HepG2 (cell line): ENCODE results near the gene EVA1A. TPM values are rescaled to one million over a fixed set of nuclear protein-coding genes. Genes with fewer than 3 reads are reported as not detected.

Experiments
- ATF1 ChIP-seq: IDR thresholded peaks from 2 replicates; pipeline ENCODE4 v1.6.1; 2016; ENCODE audit warnings: mild to moderate bottlenecking, control low read depth
- ATF3 ChIP-seq: sonication (generic); formaldehyde crosslinking; IDR thresholded peaks from 2 replicates; pipeline ENCODE4 v1.4.0; 2020; ENCODE audit warnings: missing genetic modification reagents
- BHLHE40 ChIP-seq: IDR thresholded peaks from 2 replicates; pipeline ENCODE4 v1.6.1; 2011; ENCODE audit warnings: low read length, improper control_type of control experiment
- CHD4 ChIP-seq: fragments of 200-600 bp; sonication (generic); IDR thresholded peaks from 2 replicates; pipeline ENCODE4 v1.7.0; 2017; ENCODE audit warnings: mild to moderate bottlenecking, low read length, borderline replicate concordance
- GFI1 ChIP-seq: sonication (generic); formaldehyde crosslinking; IDR thresholded peaks from 2 replicates; pipeline ENCODE4 v1.5.0; 2020; ENCODE audit warnings: missing genetic modification reagents, mild to moderate bottlenecking, borderline replicate concordance
- MYNN ChIP-seq: sonication (generic); formaldehyde crosslinking; IDR thresholded peaks from 2 replicates; pipeline ENCODE4 v1.4.0; 2020; ENCODE audit warnings: mild to moderate bottlenecking, low read depth, missing genetic modification reagents
- NFKB2 ChIP-seq: sonication (generic); formaldehyde crosslinking; IDR thresholded peaks from 2 replicates; pipeline ENCODE4 v1.4.0; 2020; ENCODE audit warnings: missing genetic modification reagents, borderline replicate concordance
- NR2F6 ChIP-seq, 2 experiments: IDR thresholded peaks; 2 replicates each; pipeline ENCODE4 v1.6.1; 2016; ENCODE audit warnings: antibody characterized with exemption in 1 of 2, mild to moderate bottlenecking in 1 of 2
- PCBP2 ChIP-seq: fragments of 200-400 bp; formaldehyde crosslinking; optimal IDR thresholded peaks from 2 replicates; pipeline ENCODE3; 2018; ENCODE audit warnings: low read length, low read depth; ENCODE audit not compliant: poor library complexity, severe bottlenecking
- SRY ChIP-seq: sonication (generic); formaldehyde crosslinking; IDR thresholded peaks from 2 replicates; pipeline ENCODE4 v1.8.0; 2022; ENCODE audit warnings: mild to moderate bottlenecking, missing genetic modification reagents
- TFDP1 ChIP-seq: IDR thresholded peaks from 2 replicates; pipeline ENCODE4 v1.6.1; 2016; ENCODE audit warnings: missing compliant biosample characterization, missing genetic modification reagents, borderline replicate concordance
- TFDP2 ChIP-seq: sonication (generic); formaldehyde crosslinking; IDR thresholded peaks from 2 replicates; pipeline ENCODE4 v1.4.0; 2020; ENCODE audit warnings: missing genetic modification reagents
- ZFP41 ChIP-seq: sonication (generic); formaldehyde crosslinking; IDR thresholded peaks from 2 replicates; pipeline ENCODE4 v1.4.0; 2020; ENCODE audit warnings: mild to moderate bottlenecking, missing genetic modification reagents, borderline replicate concordance
- ZHX1 ChIP-seq: sonication (generic); formaldehyde crosslinking; IDR thresholded peaks from 2 replicates; pipeline ENCODE4 v1.8.1; 2022; ENCODE audit warnings: low read depth, mild to moderate bottlenecking, missing genetic modification reagents
- ZNF274 ChIP-seq: sonication (generic); formaldehyde crosslinking; IDR thresholded peaks from 2 replicates; pipeline ENCODE4 v1.5.1; 2020; ENCODE audit warnings: mild to moderate bottlenecking, missing genetic modification reagents
- ZNF362 ChIP-seq: sonication (generic); formaldehyde crosslinking; IDR thresholded peaks from 2 replicates; pipeline ENCODE4 v1.4.0; 2020; ENCODE audit warnings: missing genetic modification reagents, mild to moderate bottlenecking, borderline replicate concordance
- ZNF501 ChIP-seq: sonication (generic); formaldehyde crosslinking; IDR thresholded peaks from 2 replicates; pipeline ENCODE4 v1.5.1; 2020; ENCODE audit warnings: mild to moderate bottlenecking, moderate library complexity, missing genetic modification reagents
- ZNF691 ChIP-seq: sonication (generic); formaldehyde crosslinking; IDR thresholded peaks from 2 replicates; pipeline ENCODE4 v1.4.0; 2020; ENCODE audit warnings: missing genetic modification reagents, low read depth, mild to moderate bottlenecking, borderline replicate concordance
- ZNF761 ChIP-seq: sonication (generic); formaldehyde crosslinking; conservative IDR thresholded peaks from 2 replicates; pipeline ENCODE4 v1.4.0; 2020; ENCODE audit warnings: mild to moderate bottlenecking, missing genetic modification reagents
- ZNF768 ChIP-seq: sonication (generic); formaldehyde crosslinking; IDR thresholded peaks from 2 replicates; pipeline ENCODE4 v1.4.0; 2020; ENCODE audit warnings: missing genetic modification reagents
- polyA plus RNA-seq, 8 experiments: library from polyadenylated mRNA; depleted of rRNA in 3 of 8; stranded (reverse) in 7 of 8; unstranded in 1 of 8; fragments of >200 nt; fragmentation: Illumina TruSeq in 4 of 8; extraction: Trizol in 4 of 8; gene quantifications; 2 replicates each; pipeline versions ENCODE4 v1.2.1 to v1.2.3, GENCODE V29; 2011 to 2016; ENCODE audit warnings: low read depth in 4 of 8, missing spikeins in 1 of 8, mixed read lengths in 1 of 8; ENCODE audit not compliant: insufficient read depth in 1 of 8
- total RNA-seq, 5 experiments: library from RNA; depleted of rRNA; stranded (reverse); fragments of >200 nt; fragmentation: Illumina TruSeq; extraction: Trizol; gene quantifications; 2 replicates each; pipeline ENCODE4 v1.2.3, GENCODE V29; 2016; ENCODE audit warnings: low read depth in 1 of 5

EVA1A gene
- total and polyA plus RNA-seq, 2 of the 13 experiments (the other 11 are each of a cell fraction or from before 2014, with no cell fraction given): 57.5 to 57.8 TPM

GRCh38 chr2:75518638-75519465 is 41.9 kb downstream of the EVA1A start (continued):
- TF ChIP-seq ZHX1 (CRISPR knock-in tag) (0 out of 2 replicates have a peak, but pooled peaks have one; percentile 11), ZNF501 (CRISPR knock-in tag) (peak; percentile 76), ZNF761 (CRISPR knock-in tag) (no peak), ATF3 (CRISPR knock-in tag) (0 out of 2 replicates have a peak, but pooled peaks have one; percentile 13), ZNF691 (CRISPR knock-in tag) (no peak), NR2F6 (IDR thresholded peaks at IDR 0.05) (no peak), NR2F6 (CRISPR knock-in tag; IDR thresholded peaks at IDR 0.05) (peak; percentile 40; the same call in 1 of the 2 replicates), BHLHE40 (no peak), ZFP41 (CRISPR knock-in tag) (no peak), ZNF362 (CRISPR knock-in tag) (0 out of 2 replicates have a peak, but pooled peaks have one; percentile 14), PCBP2 (no peak), SRY (peak; percentile 85; the same call in 1 of the 2 replicates), MYNN (CRISPR knock-in tag) (0 out of 2 replicates have a peak, but pooled peaks have one; percentile 57), GFI1 (CRISPR knock-in tag) (no peak), ZNF768 (CRISPR knock-in tag) (no peak), ATF1 (CRISPR knock-in tag) (no peak), ZNF274 (CRISPR knock-in tag) (no peak), TFDP2 (CRISPR knock-in tag) (0 out of 2 replicates have a peak, but pooled peaks have one; percentile 11), NFKB2 (peak; percentile 61; the same call in 1 of the 2 replicates), CHD4 (peak; percentile 49; the same call in 1 of the 2 replicates), TFDP1 (peak; percentile 51; the same call in 1 of the 2 replicates)
